ENCODE results near the gene ANAPC4.

ANAPC4 gene

GRCh38 chr4:25346913-25347312 is 30.1 kb upstream of the ANAPC4 start (continued):
- no peak for TF ChIP-seq ZNF433 (tag by site-specific recombination; IDR thresholded peaks at IDR 0.05; ENCODE audit: low read depth)

DNA sequence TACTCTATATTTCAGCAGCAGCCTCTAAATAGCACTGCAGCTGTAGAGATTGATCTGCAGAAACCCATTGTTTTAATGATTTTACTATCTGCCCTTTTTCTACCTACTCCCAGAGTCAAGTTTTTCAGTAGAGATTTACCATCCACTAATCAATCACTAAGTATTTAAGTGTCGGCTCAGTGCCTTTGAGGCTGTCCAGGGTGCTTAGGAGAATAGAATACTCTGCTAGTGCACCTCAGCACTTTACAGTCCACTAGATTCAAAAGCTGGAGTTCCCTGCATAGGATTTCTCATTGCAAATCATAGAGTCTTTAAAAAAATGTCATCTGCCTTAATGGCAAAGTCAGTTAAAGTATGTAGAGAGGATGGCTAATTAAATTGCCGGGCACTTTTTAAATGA is 29.6 kb upstream of the ANAPC4 start:
- H3K36me3 ChIP-seq (ENCODE audit: control insufficient read depth in 2 of 2, insufficient read depth in 1 of 2, low read length in 2 of 2) = peaks cover 0 to 7% of the 10 kb centered on the region in 2 experiments; a peak in 1 of 3 replicates
- ChIA-PET POLR2A (no interaction called here), CTCF (interaction anchor here (0.6 kb wide), 1 partner anchor 14 kb away, joined by 3 read pairs; no protein-coding TSS in a partner anchor)
- H3K4me1 ChIP-seq (ENCODE audit: control insufficient read depth, insufficient read depth, low read length) = no peaks in the 10 kb centered on the region
- H3K4me3 ChIP-seq (ENCODE audit: low read depth, low read length) = no peak overlapping the region
- TF ChIP-seq ZNF311 (tag by site-specific recombination; IDR thresholded peaks at IDR 0.05; ENCODE audit: borderline replicate concordance) = no peak
- TF ChIP-seq REST (tag by site-specific recombination; IDR thresholded peaks at IDR 0.05) = peak; percentile 47; the same call in 1 of the 2 replicates
- H3K27ac ChIP-seq (ENCODE audit: extremely low read depth, low read depth, low read length) = no peak overlapping the region
- no peaks in the 10 kb centered on the region for H3K9me3 ChIP-seq (ENCODE audit: control insufficient read depth, insufficient read depth, low read depth, low read length)

DNA sequence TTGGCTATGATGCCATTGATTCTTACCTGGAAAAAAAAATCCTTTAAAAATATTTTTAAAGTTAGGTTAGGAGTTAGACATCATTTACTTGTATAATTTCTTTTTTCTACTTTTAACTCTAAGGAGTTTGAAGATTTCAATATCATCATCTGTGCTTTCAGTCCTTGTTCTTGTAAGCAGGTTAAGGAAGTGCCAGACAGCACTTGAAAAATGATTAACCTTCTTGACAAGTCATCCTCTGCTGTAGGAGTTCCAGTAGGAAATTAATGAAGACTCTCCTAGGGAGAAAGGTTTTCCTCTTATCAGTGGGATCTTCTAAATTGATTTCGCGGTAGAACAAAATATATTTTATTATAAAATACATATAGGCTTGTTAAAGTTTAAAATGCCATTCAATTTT is 29.1 kb upstream of the ANAPC4 start:
- ChIA-PET POLR2A (no interaction called here), CTCF (interaction anchor here (0.8 kb wide), 1 partner anchor 35 kb away, joined by 4 read pairs; the partner anchor contains the start of gene ZCCHC4)
- Histone ChIP-seq H3K9me3 (ENCODE audit: control insufficient read depth, insufficient read depth, low read depth, low read length) (no peaks in the 10 kb centered on the region), H3K36me3 (ENCODE audit: control insufficient read depth in 2 of 2, insufficient read depth in 1 of 2, low read length in 2 of 2) (peaks cover 0 to 7% of the 10 kb centered on the region in 2 experiments; a peak in 1 of 3 replicates), H3K4me1 (ENCODE audit: control insufficient read depth, insufficient read depth, low read length) (no peaks in the 10 kb centered on the region), H3K27ac (ENCODE audit: extremely low read depth, low read depth, low read length) (no peak overlapping the region), H3K4me3 (ENCODE audit: low read depth, low read length) (no peak overlapping the region)
- no peak for TF ChIP-seq GFI1B (tag by site-specific recombination; IDR thresholded peaks at IDR 0.05)

DNA sequence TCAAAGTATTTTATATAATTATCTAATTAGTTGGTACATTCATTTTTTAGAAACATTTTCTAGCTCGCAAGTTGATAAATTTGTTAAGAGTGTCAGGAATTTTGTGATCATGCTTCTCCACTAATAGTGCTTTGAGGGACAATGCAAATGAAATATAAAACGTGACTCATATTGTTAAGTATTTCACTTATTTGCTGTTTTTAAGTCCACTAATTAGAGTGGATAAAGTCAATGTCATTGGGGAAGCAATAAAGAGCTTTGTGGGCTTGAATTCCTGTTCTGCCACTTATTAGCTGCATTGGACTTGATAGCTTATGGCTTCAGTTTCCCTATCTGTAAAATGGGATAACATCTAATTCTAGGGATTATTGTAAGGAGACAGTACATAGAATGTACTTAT is 26.5 kb upstream of the ANAPC4 start:
- Histone ChIP-seq H3K9me3 (ENCODE audit: control insufficient read depth, insufficient read depth, low read depth, low read length) (no peaks in the 10 kb centered on the region), H3K4me1 (ENCODE audit: control insufficient read depth, insufficient read depth, low read length) (no peaks in the 10 kb centered on the region), H3K27ac (ENCODE audit: extremely low read depth, low read depth, low read length) (no peak overlapping the region), H3K4me3 (ENCODE audit: low read depth, low read length) (no peak overlapping the region), H3K36me3 (ENCODE audit: control insufficient read depth in 2 of 2, insufficient read depth in 1 of 2, low read length in 2 of 2) (peaks cover 0 to 10% of the 10 kb centered on the region in 2 experiments; a peak in 1 of 3 replicates)
- CTCF ChIA-PET = interaction anchor here (1.8 kb wide), 1 partner anchor 38 kb away, joined by 9 read pairs; the partner anchor contains the start of gene ZCCHC4
- POLR2A ChIA-PET = no interaction called here
- no peak for TF ChIP-seq ZBTB10 (tag by site-specific recombination; IDR thresholded peaks at IDR 0.05)
- TF ChIP-seq SALL2 (tag by site-specific recombination; IDR thresholded peaks at IDR 0.05; ENCODE audit: borderline replicate concordance) = no peak
- TF ChIP-seq ZNF514 (tag by site-specific recombination; IDR thresholded peaks at IDR 0.05) = no peak
- no peak for TF ChIP-seq ZNF221 (tag by site-specific recombination; IDR thresholded peaks at IDR 0.05; ENCODE audit: borderline replicate concordance)
- TF ChIP-seq ZNF157 (tag by site-specific recombination; IDR thresholded peaks at IDR 0.05) = no peak
- TF ChIP-seq BCL11B (tag by site-specific recombination; IDR thresholded peaks at IDR 0.05; ENCODE audit: low read depth) = no peak
- TF ChIP-seq, protein P1, sequence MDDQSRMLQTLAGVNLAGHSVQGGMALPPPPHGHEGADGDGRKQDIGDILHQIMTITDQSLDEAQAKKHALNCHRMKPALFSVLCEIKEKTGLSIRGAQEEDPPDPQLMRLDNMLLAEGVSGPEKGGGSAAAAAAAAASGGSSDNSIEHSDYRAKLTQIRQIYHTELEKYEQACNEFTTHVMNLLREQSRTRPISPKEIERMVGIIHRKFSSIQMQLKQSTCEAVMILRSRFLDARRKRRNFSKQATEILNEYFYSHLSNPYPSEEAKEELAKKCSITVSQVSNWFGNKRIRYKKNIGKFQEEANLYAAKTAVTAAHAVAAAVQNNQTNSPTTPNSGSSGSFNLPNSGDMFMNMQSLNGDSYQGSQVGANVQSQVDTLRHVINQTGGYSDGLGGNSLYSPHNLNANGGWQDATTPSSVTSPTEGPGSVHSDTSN (CRISPR knock-in tag; IDR thresholded peaks at IDR 0.05) = no peak
- TF ChIP-seq GLI2 (tag by site-specific recombination; IDR thresholded peaks at IDR 0.05; ENCODE audit: borderline replicate concordance, low read depth) = no peak
- TF ChIP-seq ZNF248 (tag by site-specific recombination; IDR thresholded peaks at IDR 0.05) = no peak
- no peak for TF ChIP-seq ZNF660 (tag by site-specific recombination; IDR thresholded peaks at IDR 0.05)
- no peak for TF ChIP-seq OSR2 (tag by site-specific recombination; IDR thresholded peaks at IDR 0.05)
- TF ChIP-seq MZF1 (tag by site-specific recombination; IDR thresholded peaks at IDR 0.05; ENCODE audit: borderline replicate concordance) = no peak
- no peak for TF ChIP-seq ZNF518A (tag by site-specific recombination; conservative IDR thresholded peaks at IDR 0.05; ENCODE audit: low read depth)
